ENCODE results near the gene NEUROD2.

DNA sequence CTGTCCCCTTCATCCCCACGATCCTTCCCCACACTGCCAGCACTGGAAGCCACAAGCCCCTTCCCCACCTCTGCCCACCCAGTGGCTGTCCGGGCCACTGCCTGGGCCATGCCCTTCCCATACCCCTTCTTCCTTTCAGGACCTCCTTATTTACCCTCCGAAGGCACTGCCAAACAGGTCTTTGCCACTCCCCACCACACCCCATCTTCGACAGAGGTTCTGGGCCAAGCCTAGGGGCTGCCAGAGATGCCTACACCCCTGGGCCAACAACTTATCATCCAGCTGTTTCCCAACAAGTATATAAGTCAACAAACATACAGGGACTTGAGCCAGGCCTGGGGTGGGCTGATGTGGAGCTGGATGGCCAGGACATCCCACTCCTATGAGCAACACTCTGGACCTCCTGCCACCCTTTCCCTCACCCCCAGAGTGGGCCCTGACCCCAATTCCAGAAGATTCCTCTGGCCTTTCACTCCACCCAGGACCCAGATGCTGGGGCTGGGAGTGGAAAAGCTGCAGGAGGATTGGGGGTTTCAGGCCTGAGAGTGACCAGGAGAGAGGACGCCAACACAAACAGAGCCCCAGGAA lies 17.6 kb upstream of the NEUROD2 start:
- no peak for TF ChIP-seq MAX (IDR thresholded peaks at IDR 0.05)
- TF ChIP-seq CTCF (IDR thresholded peaks at IDR 0.05; ENCODE audit: low read depth, low read length, missing input control), result no peak

Data from liver (tissue), 2 donors.